PC-9 (cell line): ENCODE measurements around the gene KCNN1.

ENCODE experiments used
- EZH2 ChIP-seq: fragments of 200-600 bp; sonication (generic); IDR thresholded peaks from 2 replicates; pipeline ENCODE4 v1.8.0; 2017; ENCODE audit warnings: antibody characterized with exemption, low read depth
- TF ChIP-seq, protein P1 (sequence below): fragments of 200-600 bp; sonication (generic); conservative IDR thresholded peaks from 2 replicates; pipeline ENCODE4 v1.6.1; 2017; ENCODE audit warnings: mixed run types, antibody characterized with exemption, mild to moderate bottlenecking, moderate library complexity

DNA sequence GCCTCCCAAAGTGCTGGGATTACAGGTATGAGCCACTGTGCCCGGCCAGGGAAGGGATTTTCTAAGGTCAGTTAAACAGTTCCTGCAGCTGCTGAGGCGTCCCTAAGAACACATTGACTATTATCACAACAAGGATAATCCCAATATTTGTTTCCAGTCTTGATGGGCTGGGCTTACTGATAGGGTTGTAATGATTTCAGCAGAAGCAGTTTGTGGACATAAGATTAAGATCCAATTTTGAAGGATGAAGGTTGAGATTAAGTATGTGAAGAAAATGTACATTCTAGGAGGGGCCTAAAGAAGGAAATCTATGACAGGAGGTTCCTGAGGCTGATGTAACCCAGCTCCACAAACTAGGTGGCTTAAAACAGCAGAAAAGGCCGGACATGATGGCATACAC is 44.8 kb upstream of the KCNN1 start:
- TF ChIP-seq, protein P1, sequence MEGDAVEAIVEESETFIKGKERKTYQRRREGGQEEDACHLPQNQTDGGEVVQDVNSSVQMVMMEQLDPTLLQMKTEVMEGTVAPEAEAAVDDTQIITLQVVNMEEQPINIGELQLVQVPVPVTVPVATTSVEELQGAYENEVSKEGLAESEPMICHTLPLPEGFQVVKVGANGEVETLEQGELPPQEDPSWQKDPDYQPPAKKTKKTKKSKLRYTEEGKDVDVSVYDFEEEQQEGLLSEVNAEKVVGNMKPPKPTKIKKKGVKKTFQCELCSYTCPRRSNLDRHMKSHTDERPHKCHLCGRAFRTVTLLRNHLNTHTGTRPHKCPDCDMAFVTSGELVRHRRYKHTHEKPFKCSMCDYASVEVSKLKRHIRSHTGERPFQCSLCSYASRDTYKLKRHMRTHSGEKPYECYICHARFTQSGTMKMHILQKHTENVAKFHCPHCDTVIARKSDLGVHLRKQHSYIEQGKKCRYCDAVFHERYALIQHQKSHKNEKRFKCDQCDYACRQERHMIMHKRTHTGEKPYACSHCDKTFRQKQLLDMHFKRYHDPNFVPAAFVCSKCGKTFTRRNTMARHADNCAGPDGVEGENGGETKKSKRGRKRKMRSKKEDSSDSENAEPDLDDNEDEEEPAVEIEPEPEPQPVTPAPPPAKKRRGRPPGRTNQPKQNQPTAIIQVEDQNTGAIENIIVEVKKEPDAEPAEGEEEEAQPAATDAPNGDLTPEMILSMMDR = no peak
- TF ChIP-seq EZH2 = no peak
